MM.1S (cell line): ENCODE results near the gene F2RL3.

ENCODE experiments used
- DNase-seq: peaks from one replicate; pipeline ENCODE4 v3.0.0-alpha.2; 2015
- H2AFZ ChIP-seq: fragments of 300-600 bp; sonication (generic); 2 replicates; pipeline ENCODE4 v1.6.0; 2016; ENCODE audit warnings: antibody characterized with exemption, low read length
- H3F3A ChIP-seq: fragments of 300-600 bp; sonication (generic); 2 replicates; pipeline ENCODE4 v1.6.1; 2016; ENCODE audit warnings: mild to moderate bottlenecking, antibody characterized with exemption, low read length, moderate library complexity, mixed read lengths; ENCODE audit not compliant: insufficient read depth
- H3K27ac ChIP-seq: fragments of 300-600 bp; sonication (generic); 2 replicates; pipeline ENCODE4 v1.5.1; 2016; ENCODE audit warnings: mild to moderate bottlenecking, low read length
- H3K27me3 ChIP-seq: fragments of 300-600 bp; sonication (generic); replicated peaks from 2 replicates; pipeline ENCODE4 v1.6.0; 2016; ENCODE audit warnings: low read length; ENCODE audit not compliant: insufficient read depth
- H3K36me3 ChIP-seq: fragments of 300-600 bp; sonication (generic); replicated peaks from 2 replicates; pipeline ENCODE4 v1.6.1; 2016; ENCODE audit warnings: mild to moderate bottlenecking, low read length, mixed read lengths; ENCODE audit not compliant: insufficient read depth
- H3K4me1 ChIP-seq: fragments of 300-600 bp; sonication (generic); 2 replicates; pipeline ENCODE4 v1.6.1; 2016; ENCODE audit warnings: low read length, mixed read lengths
- H3K4me2 ChIP-seq: fragments of 300-600 bp; sonication (generic); 2 replicates; pipeline ENCODE4 v1.6.0; 2016; ENCODE audit warnings: low read depth, low read length
- H3K4me3 ChIP-seq: fragments of 300-600 bp; sonication (generic); 2 replicates; pipeline ENCODE4 v1.5.1; 2016; ENCODE audit warnings: low read length, mixed read lengths
- H3K79me2 ChIP-seq: fragments of 300-600 bp; sonication (generic); 2 replicates; pipeline ENCODE4 v1.6.1; 2016; ENCODE audit warnings: mixed run types, low read length, mixed read lengths
- H3K9ac ChIP-seq: fragments of 300-600 bp; sonication (generic); 2 replicates; pipeline ENCODE4 v1.6.1; 2016; ENCODE audit warnings: low read length, mixed read lengths
- H3K9me2 ChIP-seq: fragments of 300-600 bp; sonication (generic); replicated peaks from 2 replicates; pipeline ENCODE4 v1.6.1; 2016; ENCODE audit warnings: mild to moderate bottlenecking, low read length, mixed read lengths; ENCODE audit not compliant: insufficient read depth
- H3K9me3 ChIP-seq: fragments of 300-600 bp; sonication (generic); replicated peaks from 2 replicates; pipeline ENCODE4 v1.6.1; 2016; ENCODE audit warnings: mild to moderate bottlenecking, low read length, mixed read lengths; ENCODE audit not compliant: insufficient read depth
- H4K20me1 ChIP-seq: fragments of 300-600 bp; sonication (generic); 2 replicates; pipeline ENCODE4 v1.6.1; 2016; ENCODE audit warnings: mild to moderate bottlenecking, low read length, moderate library complexity, mixed read lengths; ENCODE audit not compliant: insufficient read depth
- CTCF ChIP-seq: fragments of 300-600 bp; sonication (generic); IDR thresholded peaks from 2 replicates; pipeline ENCODE4 v1.5.1; 2016; ENCODE audit warnings: antibody characterized with exemption, low read length, mixed read lengths
- EZH2 ChIP-seq: fragments of 300-600 bp; sonication (generic); optimal IDR thresholded peaks from 2 replicates; pipeline ENCODE3; 2017; ENCODE audit warnings: low read depth, mild to moderate bottlenecking, antibody characterized with exemption, low read length, mixed read lengths
- EZH2phosphoT487 ChIP-seq: fragments of 300-600 bp; sonication (generic); IDR thresholded peaks from 2 replicates; pipeline ENCODE4 v1.6.1; 2018; ENCODE audit warnings: antibody characterized with exemption, low read length

The F2RL3 gene

GRCh38 chr19:16878181-16878965 lies 10.4 kb upstream of the F2RL3 start:
- Histone ChIP-seq H3K9me3 (no peaks in the 10 kb centered on the region), H3F3A (peaks cover 2% of the 10 kb centered on the region; the same call in 1 of the 2 replicates), H2AFZ (no peak overlapping the region), H3K9me2 (no peaks in the 10 kb centered on the region), H3K4me3 (no peak overlapping the region), H3K4me1 (peaks cover 20% of the 10 kb centered on the region), H3K27ac (no peak overlapping the region), H3K9ac (no peak overlapping the region), H3K4me2 (no peak overlapping the region), H3K27me3 (no peaks in the 10 kb centered on the region), H3K79me2 (0 out of 2 replicates have a peak, but pooled peaks cover 3% of the 10 kb centered on the region), H4K20me1 (no peaks in the 10 kb centered on the region), H3K36me3 (no peaks in the 10 kb centered on the region)
- no peak for DNase-seq
- TF ChIP-seq CTCF, result no peak
- TF ChIP-seq EZH2, result no peak
- TF ChIP-seq EZH2phosphoT487, result no peak

DNA sequence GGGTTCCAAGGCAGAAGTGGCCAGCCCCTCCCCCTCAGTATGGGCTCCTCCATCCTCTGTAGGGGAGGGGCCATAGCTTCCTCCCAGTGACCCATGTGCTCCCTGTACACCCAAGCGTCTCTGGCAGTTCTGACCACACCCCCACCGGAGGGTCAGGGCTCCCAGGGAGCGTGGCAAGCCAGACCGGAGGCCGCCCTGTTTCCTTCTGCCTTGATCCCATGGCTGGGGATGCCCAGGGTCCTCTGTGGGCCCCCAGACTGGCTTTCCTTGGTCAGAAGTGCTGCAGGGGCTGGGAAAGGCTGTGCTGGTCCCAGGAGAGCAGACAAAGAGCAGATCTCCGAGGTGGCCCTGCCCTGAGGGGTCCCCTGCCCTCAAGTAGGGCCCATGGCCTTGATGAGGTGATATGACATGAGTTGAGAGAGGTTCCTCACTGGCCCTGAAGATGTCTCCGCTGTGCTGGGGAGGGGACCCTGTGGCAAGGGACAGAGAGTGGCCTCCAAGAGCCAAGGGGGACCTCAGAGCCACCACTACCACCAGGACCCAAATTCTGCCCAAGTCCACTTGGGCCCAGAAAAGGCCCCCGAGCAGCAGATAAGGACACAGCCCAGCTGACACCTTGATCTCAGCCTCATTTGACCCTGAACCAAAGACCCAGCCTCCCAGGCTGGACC lies 7.8 kb upstream of the F2RL3 start:
- Histone ChIP-seq H4K20me1 (no peaks in the 10 kb centered on the region), H3K9me3 (no peaks in the 10 kb centered on the region), H3K27me3 (no peaks in the 10 kb centered on the region), H3K27ac (no peak overlapping the region), H3K9ac (no peak overlapping the region), H3K79me2 (no peaks in the 10 kb centered on the region), H3F3A (peaks cover 7% of the 10 kb centered on the region; the same call in 1 of the 2 replicates), H3K4me3 (no peak overlapping the region), H3K36me3 (no peaks in the 10 kb centered on the region), H2AFZ (no peak overlapping the region), H3K4me1 (peaks cover 26% of the 10 kb centered on the region), H3K9me2 (no peaks in the 10 kb centered on the region), H3K4me2 (no peak overlapping the region)
- TF ChIP-seq EZH2phosphoT487 (no peak), EZH2 (no peak), CTCF (no peak)
- DNase-seq, result no peak

DNA sequence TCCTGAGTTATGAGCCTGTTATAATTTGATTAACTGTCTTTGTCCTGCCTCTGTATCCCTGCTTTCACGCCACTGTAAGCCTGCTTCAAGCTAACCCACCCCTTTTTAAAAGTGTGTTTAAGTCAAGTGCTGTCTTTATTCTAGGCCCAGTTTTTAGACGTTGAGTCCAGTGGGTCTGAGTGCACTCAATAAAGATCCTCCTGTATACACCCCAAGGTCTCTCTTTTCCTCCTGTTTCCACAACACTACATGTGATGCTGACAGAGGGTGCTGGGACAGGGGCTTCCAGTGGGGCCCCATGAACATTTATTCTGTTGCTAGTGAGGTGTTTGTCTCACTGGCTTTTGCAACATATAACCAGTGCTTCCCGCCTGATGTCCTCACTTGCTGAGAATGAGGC lies 6.7 kb upstream of the F2RL3 start:
- Histone ChIP-seq H3K9me2 (no peaks in the 10 kb centered on the region), H3K36me3 (no peaks in the 10 kb centered on the region), H3F3A (peaks cover 7% of the 10 kb centered on the region; the same call in 1 of the 2 replicates), H3K27me3 (no peaks in the 10 kb centered on the region), H3K9ac (no peak overlapping the region), H3K4me1 (peaks cover 18% of the 10 kb centered on the region), H3K4me2 (no peak overlapping the region), H4K20me1 (no peaks in the 10 kb centered on the region), H3K4me3 (no peak overlapping the region), H3K9me3 (no peaks in the 10 kb centered on the region), H3K79me2 (no peaks in the 10 kb centered on the region), H2AFZ (no peak overlapping the region), H3K27ac (no peak overlapping the region)
- TF ChIP-seq EZH2, result no peak
- no peak for TF ChIP-seq CTCF
- no peak for TF ChIP-seq EZH2phosphoT487
- DNase-seq, result no peak
